Measurements from ENCODE around the gene ELL.

The ELL gene

DNA sequence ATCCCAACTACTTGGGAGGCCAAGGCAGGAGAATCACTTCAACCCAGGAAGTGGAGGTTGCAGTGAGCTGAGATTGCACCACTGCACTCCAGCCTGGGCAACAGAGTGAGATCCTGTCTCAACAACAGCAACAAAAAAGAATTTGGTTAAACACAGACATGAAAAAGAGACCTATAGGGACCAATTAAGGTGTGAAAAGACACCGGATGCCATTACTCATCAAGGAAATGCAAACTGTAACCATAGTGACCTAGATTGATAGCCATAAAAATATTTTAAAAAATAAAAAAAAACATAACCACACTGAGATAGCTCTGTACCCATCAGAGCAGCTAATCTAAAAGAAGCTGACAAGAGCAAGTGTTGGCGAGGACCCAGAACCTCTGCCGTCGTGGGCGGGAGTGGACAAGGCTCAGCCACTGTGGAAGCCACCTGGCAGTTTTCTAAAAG lies 46.8 kb downstream of the ELL start:
- Histone ChIP-seq H2AFZ (ENCODE audit: low read depth, low read length, severe bottlenecking) (no peak overlapping the region), H3K27me3 (ENCODE audit: low read length) (no peaks in the 10 kb centered on the region), H3K9me2 (replicated peaks; ENCODE audit: insufficient read depth, low read length) (no peaks in the 10 kb centered on the region), H3K9me3 (ENCODE audit: insufficient read depth, low read length) (no peaks in the 10 kb centered on the region), H3K79me2 (ENCODE audit: insufficient read depth, low read length) (peaks cover 58% of the 10 kb centered on the region), H3K36me3 (ENCODE audit: low read length) (no peaks in the 10 kb centered on the region), H3K4me3 (ENCODE audit: insufficient read depth, low read length, poor library complexity, severe bottlenecking) (no peak overlapping the region), H3K4me2 (ENCODE audit: low read depth, low read length, poor library complexity, severe bottlenecking) (no peak overlapping the region), H3K9ac (ENCODE audit: low read length) (no peak overlapping the region), H3K27ac (ENCODE audit: low read depth, low read length) (no peak overlapping the region), H4K20me1 (ENCODE audit: low read depth, low read length) (no peaks in the 10 kb centered on the region), H3F3A (ENCODE audit: insufficient read depth) (no peaks in the 10 kb centered on the region)
- TF ChIP-seq EZH2phosphoT487 (conservative IDR thresholded peaks at IDR 0.05; ENCODE audit: low read length), result no peak
- TF ChIP-seq, protein P1, sequence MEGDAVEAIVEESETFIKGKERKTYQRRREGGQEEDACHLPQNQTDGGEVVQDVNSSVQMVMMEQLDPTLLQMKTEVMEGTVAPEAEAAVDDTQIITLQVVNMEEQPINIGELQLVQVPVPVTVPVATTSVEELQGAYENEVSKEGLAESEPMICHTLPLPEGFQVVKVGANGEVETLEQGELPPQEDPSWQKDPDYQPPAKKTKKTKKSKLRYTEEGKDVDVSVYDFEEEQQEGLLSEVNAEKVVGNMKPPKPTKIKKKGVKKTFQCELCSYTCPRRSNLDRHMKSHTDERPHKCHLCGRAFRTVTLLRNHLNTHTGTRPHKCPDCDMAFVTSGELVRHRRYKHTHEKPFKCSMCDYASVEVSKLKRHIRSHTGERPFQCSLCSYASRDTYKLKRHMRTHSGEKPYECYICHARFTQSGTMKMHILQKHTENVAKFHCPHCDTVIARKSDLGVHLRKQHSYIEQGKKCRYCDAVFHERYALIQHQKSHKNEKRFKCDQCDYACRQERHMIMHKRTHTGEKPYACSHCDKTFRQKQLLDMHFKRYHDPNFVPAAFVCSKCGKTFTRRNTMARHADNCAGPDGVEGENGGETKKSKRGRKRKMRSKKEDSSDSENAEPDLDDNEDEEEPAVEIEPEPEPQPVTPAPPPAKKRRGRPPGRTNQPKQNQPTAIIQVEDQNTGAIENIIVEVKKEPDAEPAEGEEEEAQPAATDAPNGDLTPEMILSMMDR (IDR thresholded peaks at IDR 0.05; ENCODE audit: insufficient read depth, low read length, poor library complexity, severe bottlenecking), result no peak

DNA sequence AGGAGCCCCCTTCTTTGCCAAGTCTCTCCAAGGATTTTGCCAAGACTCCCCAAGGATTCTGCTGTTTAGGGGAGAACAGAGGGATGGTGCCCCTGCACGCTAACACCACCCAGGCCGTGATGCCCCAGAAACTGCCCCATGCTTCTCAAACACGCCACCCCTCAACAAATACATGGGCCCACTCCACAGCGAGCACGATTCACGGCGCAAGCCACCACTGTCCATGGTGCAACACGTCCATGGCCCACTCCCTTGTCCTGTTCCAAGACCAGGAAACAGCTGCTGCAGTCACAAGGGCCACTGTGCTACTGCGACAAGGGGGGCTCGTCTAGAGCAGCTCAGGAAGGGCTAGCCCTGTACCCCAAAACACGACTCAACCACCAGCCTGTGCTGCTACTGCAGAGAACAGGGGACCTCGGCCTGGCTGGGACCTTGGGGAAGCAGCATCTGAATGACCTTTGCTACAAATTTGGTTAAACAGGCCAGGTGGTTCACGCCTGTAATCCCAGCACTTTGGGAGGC lies 47.4 kb downstream of the ELL start:
- Histone ChIP-seq H3K9me3 (ENCODE audit: insufficient read depth, low read length) (no peaks in the 10 kb centered on the region), H3K36me3 (ENCODE audit: low read length) (no peaks in the 10 kb centered on the region), H4K20me1 (ENCODE audit: low read depth, low read length) (no peaks in the 10 kb centered on the region), H2AFZ (ENCODE audit: low read depth, low read length, severe bottlenecking) (no peak overlapping the region), H3K4me3 (ENCODE audit: insufficient read depth, low read length, poor library complexity, severe bottlenecking) (no peak overlapping the region), H3K27me3 (ENCODE audit: low read length) (no peaks in the 10 kb centered on the region), H3K4me2 (ENCODE audit: low read depth, low read length, poor library complexity, severe bottlenecking) (no peak overlapping the region), H3K9me2 (replicated peaks; ENCODE audit: insufficient read depth, low read length) (no peaks in the 10 kb centered on the region), H3K79me2 (ENCODE audit: insufficient read depth, low read length) (peaks cover 56% of the 10 kb centered on the region), H3K9ac (ENCODE audit: low read length) (no peak overlapping the region), H3K27ac (ENCODE audit: low read depth, low read length) (no peak overlapping the region), H3F3A (ENCODE audit: insufficient read depth) (no peaks in the 10 kb centered on the region)
- TF ChIP-seq EZH2phosphoT487 (conservative IDR thresholded peaks at IDR 0.05; ENCODE audit: low read length), result no peak
- TF ChIP-seq, protein P1 (IDR thresholded peaks at IDR 0.05; ENCODE audit: insufficient read depth, low read length, poor library complexity, severe bottlenecking), result no peak

DNA sequence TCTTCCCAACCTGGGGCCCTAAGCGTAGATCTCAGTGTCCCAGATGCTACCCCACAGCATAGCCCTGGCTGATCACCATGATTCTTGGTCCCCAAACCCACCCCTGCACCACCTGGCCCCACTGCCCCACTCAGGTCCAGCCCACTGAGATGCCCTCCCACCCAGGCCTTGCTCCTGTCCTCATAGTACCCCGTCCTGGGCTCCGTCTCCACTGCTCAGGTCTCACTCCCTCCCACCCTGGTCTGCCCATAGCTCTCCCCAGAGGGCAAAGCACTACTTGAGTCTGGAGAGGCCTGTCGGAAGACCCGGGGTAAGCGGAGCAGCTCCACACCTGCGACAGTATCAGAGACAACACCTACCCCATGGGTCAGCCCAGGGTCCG lies 48.2 kb downstream of the ELL start:
- H3K9me3 ChIP-seq (ENCODE audit: insufficient read depth, low read length), result no peaks in the 10 kb centered on the region
- no peaks in the 10 kb centered on the region for H4K20me1 ChIP-seq (ENCODE audit: low read depth, low read length)
- H3K79me2 ChIP-seq (ENCODE audit: insufficient read depth, low read length), result peaks cover 51% of the 10 kb centered on the region
- H2AFZ ChIP-seq (ENCODE audit: low read depth, low read length, severe bottlenecking), result no peak overlapping the region
- H3K27me3 ChIP-seq (ENCODE audit: low read length), result no peaks in the 10 kb centered on the region
- no peak overlapping the region for H3K9ac ChIP-seq (ENCODE audit: low read length)
- H3K27ac ChIP-seq (ENCODE audit: low read depth, low read length), result no peak overlapping the region
- no peaks in the 10 kb centered on the region for H3K9me2 ChIP-seq (replicated peaks; ENCODE audit: insufficient read depth, low read length)
- H3K36me3 ChIP-seq (ENCODE audit: low read length), result no peaks in the 10 kb centered on the region
- H3F3A ChIP-seq (ENCODE audit: insufficient read depth), result no peaks in the 10 kb centered on the region
- no peak overlapping the region for H3K4me2 ChIP-seq (ENCODE audit: low read depth, low read length, poor library complexity, severe bottlenecking)
- TF ChIP-seq EZH2phosphoT487 (conservative IDR thresholded peaks at IDR 0.05; ENCODE audit: low read length), result no peak
- TF ChIP-seq, protein P1 (IDR thresholded peaks at IDR 0.05; ENCODE audit: insufficient read depth, low read length, poor library complexity, severe bottlenecking), result no peak
- H3K4me3 ChIP-seq (ENCODE audit: insufficient read depth, low read length, poor library complexity, severe bottlenecking), result no peak overlapping the region
